Right lobe of liver (tissue), 6 donors: ENCODE data around the gene CACNA1B. TPM values are rescaled to one million over a fixed set of nuclear protein-coding genes. Genes with fewer than 3 reads are reported as not detected.
A peak's percentile ranks its signal among the peaks of the same experiment; 100 is the strongest.

Experiments
- ATAC-seq, 4 donors: fragments of 200-7000 bp; cut with Tn5 transposase; one replicate each; pipeline ENCODE4 v1.9.1; 2020; ENCODE audit warnings: mild to moderate bottlenecking in 4 of 4, moderate library complexity in 4 of 4
- DNase-seq, 3 donors: peaks; one replicate each; pipeline ENCODE4 v3.0.0-alpha.2; 2020
- H3K27ac ChIP-seq, 3 donors: fragments of 200-600 bp; one replicate each; pipeline ENCODE4 v1.8.0; 2022
- H3K27me3 ChIP-seq, 2 donors: fragments of 200-600 bp; one replicate each; pipeline ENCODE4 v1.8.0; 2022
- H3K36me3 ChIP-seq, 4 donors: fragments of 200-600 bp; sonication (generic) in 1 of 4; one replicate each; pipeline versions ENCODE4 v1.5.1 to v1.8.0; 2017 to 2022; ENCODE audit warnings: control low read depth in 1 of 4
- H3K4me1 ChIP-seq, 4 donors: fragments of 200-600 bp; sonication (generic) in 1 of 4; one replicate each; pipeline versions ENCODE4 v1.5.1 to v1.8.0; 2017 to 2022; ENCODE audit warnings: control low read depth in 1 of 4
- H3K4me3 ChIP-seq, 3 donors: fragments of 200-600 bp; one replicate each; pipeline ENCODE4 v1.8.0; 2022
- H3K9me3 ChIP-seq, 4 donors: fragments of 200-600 bp; sonication (generic) in 1 of 4; one replicate each; pipeline versions ENCODE4 v1.5.1 to v1.8.0; 2017 to 2022; ENCODE audit warnings: control low read depth in 1 of 4
- POLR2A ChIP-seq: fragments of 450-650 bp; IDR thresholded peaks from one replicate; pipeline ENCODE4 v1.6.1; 2017; ENCODE audit warnings: antibody characterized with exemption, mild to moderate bottlenecking
- WGBS: methylation state at CpG from one replicate; pipeline ENCODE4 v1.1.6; 2018; ENCODE audit warnings: low coverage, low lambda C conversion rate; ENCODE audit not compliant: insufficient coverage; ENCODE audit errors: missing lambda C conversion rate; 5-methylcytosine and 5-hydroxymethylcytosine counted together
- intact Hi-C, 2 donors: fragments of 100-400 bp; cut with DNase I; formaldehyde crosslinking; loops; one replicate each; pipeline versions ENCODE4 v1.11.2 to v1.14.1; 2022
- total RNA-seq, 6 experiments: library from RNA; depleted of rRNA in 2 of 6; stranded (reverse); fragments of >200 nt in 2 of 6; fragmentation: NEBNext Ultra II Directional in 3 of 6; extraction: Animal tissue kit (Norgen Biotek cat#: 25700) in 3 of 6; gene quantifications; one replicate each; pipeline versions ENCODE4 v1.1.0 to v1.2.4, GENCODE V29; 2016 to 2023
- TF ChIP-seq, protein P1 (sequence below), 4 donors: fragments of 200-600 bp in 3 of 4; fragments of 450-650 bp in 1 of 4; IDR thresholded peaks; one replicate each; pipeline versions ENCODE4 v1.5.1 to v1.8.0; 2016 to 2022; ENCODE audit warnings: antibody characterized with exemption in 4 of 4, mild to moderate bottlenecking in 2 of 4
- donor health status: DM: no; HTN: yes; CAD: no.
- donor health status: DM: no; HTN: no; CAD: no.
- donor health status: DM: no; HTN: no; CAD: no.
- donor health status: DM: no; HTN: yes; CAD: no.
- donor health status: DM: no; HTN: yes; CAD: no.

CACNA1B gene
- total RNA-seq, 6 experiments from 2014 or later, result not detected

DNA sequence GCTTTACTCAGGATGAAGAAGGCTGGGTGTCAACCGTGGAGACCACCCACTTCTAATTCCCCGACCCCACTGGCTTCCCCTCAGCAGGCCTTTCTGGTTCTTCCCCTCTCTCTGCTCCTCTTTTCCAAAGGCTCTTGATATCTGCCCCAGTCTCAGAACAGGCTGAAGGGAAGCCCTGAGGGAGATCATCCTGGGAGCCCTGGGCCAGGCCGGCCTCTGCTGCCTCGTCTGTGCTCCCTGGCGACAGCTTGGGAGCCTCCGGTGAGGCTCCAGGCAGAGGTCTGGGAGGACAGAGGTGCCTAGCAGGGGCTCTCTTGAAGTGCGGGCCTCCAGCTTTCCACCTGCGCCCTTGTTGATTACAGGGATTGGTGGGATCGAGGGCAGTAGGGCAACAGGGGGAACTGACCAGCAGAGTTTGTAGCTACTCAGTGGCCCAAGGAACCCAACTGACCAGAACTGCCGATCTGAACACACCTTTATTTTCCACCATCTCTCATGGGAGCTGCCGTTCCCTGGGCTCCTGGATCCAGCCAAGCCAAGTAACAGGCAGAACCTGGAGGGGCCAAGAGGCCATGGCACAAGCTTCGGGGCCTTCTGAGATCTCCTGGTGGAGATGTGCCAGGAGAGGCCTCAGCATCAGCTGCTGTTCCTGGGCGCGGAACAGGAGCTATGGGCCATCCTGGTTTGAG, 198.5 kb downstream of the CACNA1B start:
- no peak overlapping the region for H3K4me3 ChIP-seq
- ATAC-seq (no peak), DNase-seq (peak in 2 of 3 donors; percentile 7 to 27)
- intact Hi-C loops, result no loop called here
- no peaks in the 10 kb centered on the region for H3K27me3 ChIP-seq
- no peaks in the 10 kb centered on the region for H3K9me3 ChIP-seq
- no peaks in the 10 kb centered on the region for H3K4me1 ChIP-seq
- H3K27ac ChIP-seq, result no peak overlapping the region
- no peaks in the 10 kb centered on the region for H3K36me3 ChIP-seq
- WGBS, result 72% methylated on average over 6 of the region's 14 CpGs
- TF ChIP-seq, protein P1, sequence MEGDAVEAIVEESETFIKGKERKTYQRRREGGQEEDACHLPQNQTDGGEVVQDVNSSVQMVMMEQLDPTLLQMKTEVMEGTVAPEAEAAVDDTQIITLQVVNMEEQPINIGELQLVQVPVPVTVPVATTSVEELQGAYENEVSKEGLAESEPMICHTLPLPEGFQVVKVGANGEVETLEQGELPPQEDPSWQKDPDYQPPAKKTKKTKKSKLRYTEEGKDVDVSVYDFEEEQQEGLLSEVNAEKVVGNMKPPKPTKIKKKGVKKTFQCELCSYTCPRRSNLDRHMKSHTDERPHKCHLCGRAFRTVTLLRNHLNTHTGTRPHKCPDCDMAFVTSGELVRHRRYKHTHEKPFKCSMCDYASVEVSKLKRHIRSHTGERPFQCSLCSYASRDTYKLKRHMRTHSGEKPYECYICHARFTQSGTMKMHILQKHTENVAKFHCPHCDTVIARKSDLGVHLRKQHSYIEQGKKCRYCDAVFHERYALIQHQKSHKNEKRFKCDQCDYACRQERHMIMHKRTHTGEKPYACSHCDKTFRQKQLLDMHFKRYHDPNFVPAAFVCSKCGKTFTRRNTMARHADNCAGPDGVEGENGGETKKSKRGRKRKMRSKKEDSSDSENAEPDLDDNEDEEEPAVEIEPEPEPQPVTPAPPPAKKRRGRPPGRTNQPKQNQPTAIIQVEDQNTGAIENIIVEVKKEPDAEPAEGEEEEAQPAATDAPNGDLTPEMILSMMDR (IDR thresholded peaks at IDR 0.05), result no peak
- no peak for TF ChIP-seq POLR2A

- intact Hi-C loops, result no loop called here
- Histone ChIP-seq H3K27ac (no peak overlapping the region), H3K9me3 (no peaks in the 10 kb centered on the region), H3K36me3 (no peaks in the 10 kb centered on the region), H3K4me3 (no peak overlapping the region), H3K27me3 (no peaks in the 10 kb centered on the region), H3K4me1 (no peaks in the 10 kb centered on the region)
- ATAC-seq (no peak), DNase-seq (no peak)
- 80% methylated on average over 1 of the region's 5 CpGs for WGBS
- no peak for TF ChIP-seq POLR2A
- TF ChIP-seq, protein P1 (IDR thresholded peaks at IDR 0.05), result no peak
Observed at GRCh38 chr9:138076650-138077009, 199.0 kb downstream of the CACNA1B start.

GRCh38 chr9:138077126-138077525, 199.5 kb downstream of the CACNA1B start:
- Histone ChIP-seq H3K36me3 (no peaks in the 10 kb centered on the region), H3K4me1 (no peaks in the 10 kb centered on the region), H3K27me3 (no peaks in the 10 kb centered on the region), H3K27ac (no peak overlapping the region), H3K9me3 (no peaks in the 10 kb centered on the region), H3K4me3 (no peak overlapping the region)
- intact Hi-C loops, result no loop called here
- TF ChIP-seq, protein P1 (IDR thresholded peaks at IDR 0.05), result no peak
- TF ChIP-seq POLR2A, result no peak
- ATAC-seq (no peak), DNase-seq (peak in 2 of 3 donors; percentile 7 to 37)
- WGBS, result 68% methylated on average over 7 of the region's 9 CpGs

GRCh38 chr9:138077898-138078540, 200.4 kb downstream of the CACNA1B start:
- Histone ChIP-seq H3K4me3 (no peak overlapping the region), H3K36me3 (no peaks in the 10 kb centered on the region), H3K27ac (no peak overlapping the region), H3K27me3 (no peaks in the 10 kb centered on the region), H3K4me1 (no peaks in the 10 kb centered on the region), H3K9me3 (no peaks in the 10 kb centered on the region)
- DNase-seq (peak in 2 of 3 donors; percentile 8 to 42), ATAC-seq (no peak)
- TF ChIP-seq POLR2A, result no peak
- TF ChIP-seq, protein P1 (IDR thresholded peaks at IDR 0.05), result no peak
- 52% methylated on average over 7 of the region's 13 CpGs for WGBS
- intact Hi-C loops, result no loop called here
